ENCODE measurements around the gene SLC2A1.
"Not testable (repeated sequence)": the region's sequence is repeated elsewhere in the genome, so short reads cannot be mapped to it uniquely, and the experiment has no call there.

Gene SLC2A1

GRCh38 chr1:42899960-42900359 is 58.7 kb downstream of the SLC2A1 start:
- DNase-seq (ENCODE audit: low read depth, low spot score) = not testable (repeated sequence)

GRCh38 chr1:42891465-42892138 is 67.1 kb downstream of the SLC2A1 start:
- no peak for DNase-seq (ENCODE audit: low read depth, low spot score)

DNA sequence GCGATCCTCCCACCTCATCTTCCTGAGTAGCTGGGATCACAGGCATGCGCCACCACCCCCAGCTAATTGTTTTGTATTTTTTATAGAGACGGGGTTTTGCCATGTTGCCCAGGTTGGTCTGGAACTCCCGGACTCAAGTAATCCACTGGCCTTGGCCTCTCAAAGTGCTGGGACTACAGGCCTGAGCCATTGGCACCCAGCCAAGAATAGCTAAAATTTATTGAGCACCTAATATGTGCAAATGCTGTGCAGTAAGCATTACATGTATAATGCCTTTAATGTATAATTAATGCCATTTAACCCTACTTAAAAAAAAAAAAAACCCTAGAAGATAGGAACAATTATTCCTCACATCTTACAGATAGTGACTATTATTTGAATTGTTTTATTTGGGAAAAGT is 69.4 kb downstream of the SLC2A1 start:
- no peak for DNase-seq (ENCODE audit: low read depth, low spot score)

DNA sequence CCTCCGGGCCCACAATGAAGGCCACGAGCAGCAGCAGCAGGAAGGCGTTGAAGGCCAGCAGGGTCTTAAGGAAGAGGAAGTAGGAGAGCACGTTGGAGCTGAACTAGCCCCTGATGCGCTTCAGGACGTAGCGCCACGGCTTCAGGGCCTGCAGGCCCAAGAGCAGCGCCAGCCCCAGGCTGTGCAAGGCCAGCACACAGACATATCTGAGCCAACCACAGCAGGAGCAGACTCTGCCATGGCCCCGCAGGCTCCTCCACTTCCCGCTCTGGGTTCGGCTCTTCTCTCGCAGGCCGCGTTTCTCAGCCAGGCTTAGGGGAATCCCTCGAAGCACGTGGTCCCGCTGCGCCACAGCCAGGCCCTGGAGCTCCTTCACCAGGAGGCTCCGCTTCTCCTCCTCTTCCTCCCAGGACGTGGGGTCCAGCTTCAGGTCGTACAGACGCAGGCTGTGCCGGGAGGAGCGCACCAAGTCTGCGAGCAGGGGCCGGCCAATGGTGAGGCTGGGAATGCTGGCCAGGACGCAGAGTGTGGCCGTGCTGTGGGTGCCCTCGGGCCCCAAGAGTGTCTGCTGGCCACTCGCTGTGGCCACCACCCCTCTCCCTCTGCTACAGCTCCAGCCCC is 70.5 kb downstream of the SLC2A1 start:
- DNase-seq (ENCODE audit: low read depth, low spot score) = no peak

DNA sequence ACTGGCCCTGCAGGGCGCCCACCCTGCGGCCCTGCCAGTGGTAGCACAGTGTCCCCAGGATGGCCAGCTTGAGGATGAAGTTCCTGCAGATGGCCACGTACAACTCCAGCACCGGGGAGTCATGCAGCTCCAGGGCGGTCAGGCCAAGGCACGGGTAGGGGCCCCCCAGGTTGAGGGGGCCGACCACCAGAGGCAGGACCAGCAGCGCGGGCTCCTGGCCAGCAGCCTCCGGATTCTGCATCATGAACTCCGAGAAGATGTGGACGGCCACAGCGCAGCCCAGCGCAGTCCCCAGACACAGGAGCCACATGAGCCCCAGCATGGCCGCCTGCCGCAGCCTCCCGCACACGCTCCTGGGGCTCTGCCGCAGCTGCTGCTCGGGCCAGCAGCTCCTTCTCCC is 71.3 kb downstream of the SLC2A1 start:
- DNase-seq (ENCODE audit: low read depth, low spot score) = no peak

DNA sequence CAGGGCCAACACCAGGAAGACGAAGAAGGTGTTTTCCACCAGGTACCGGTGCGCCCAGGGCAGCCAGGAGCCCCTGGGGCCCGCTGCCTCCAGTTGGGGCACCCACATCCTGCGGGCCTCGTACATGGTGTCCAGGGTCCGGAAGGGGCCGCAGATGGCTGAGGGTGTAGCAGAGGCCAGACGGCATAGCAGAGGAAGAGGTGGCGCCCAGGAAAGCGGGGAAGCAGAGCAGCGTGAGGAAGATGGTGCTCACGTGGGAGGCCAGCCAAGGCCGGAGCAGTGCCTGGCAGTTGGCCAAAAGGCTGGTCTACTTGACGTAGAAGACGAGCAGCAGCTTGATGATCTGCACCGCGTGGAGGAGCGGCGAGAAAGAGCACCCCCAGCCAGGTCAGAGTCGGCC is 71.9 kb downstream of the SLC2A1 start:
- DNase-seq (ENCODE audit: low read depth, low spot score) = no peak

DNA sequence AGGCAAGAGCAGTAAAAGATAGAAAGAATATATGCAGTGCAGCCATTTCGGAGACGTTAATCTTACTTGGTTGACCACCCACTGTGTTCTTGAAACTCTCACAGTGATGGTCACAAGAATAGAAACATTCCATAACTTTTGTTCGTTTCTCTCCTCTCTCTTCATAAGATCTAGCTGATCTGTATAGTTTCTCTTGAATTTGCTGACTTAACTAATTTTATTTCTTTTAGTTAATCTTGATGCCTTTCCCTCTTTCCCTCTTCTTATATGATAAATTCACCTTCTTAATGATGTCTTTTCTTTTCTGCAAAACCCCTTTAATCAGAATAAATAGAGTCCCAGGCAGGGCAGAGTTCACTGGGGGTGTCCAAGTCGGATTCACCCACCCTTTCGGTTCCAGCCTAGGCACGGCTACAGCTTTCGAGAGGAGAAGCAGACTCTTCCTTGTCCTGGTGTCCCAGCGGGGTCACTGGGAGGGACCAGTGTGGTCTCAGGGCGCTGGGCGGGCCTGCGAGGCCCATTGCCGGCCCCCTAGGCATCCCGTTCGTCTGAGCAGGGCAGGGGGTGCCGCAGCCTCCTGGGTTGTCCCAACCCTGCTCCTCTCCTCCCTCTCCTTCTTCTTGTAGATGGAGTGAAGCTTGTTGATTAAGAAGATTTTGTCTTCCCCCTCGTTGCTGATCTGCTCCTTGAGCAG is 72.5 kb downstream of the SLC2A1 start:
- no peak for DNase-seq (ENCODE audit: low read depth, low spot score)

DNA sequence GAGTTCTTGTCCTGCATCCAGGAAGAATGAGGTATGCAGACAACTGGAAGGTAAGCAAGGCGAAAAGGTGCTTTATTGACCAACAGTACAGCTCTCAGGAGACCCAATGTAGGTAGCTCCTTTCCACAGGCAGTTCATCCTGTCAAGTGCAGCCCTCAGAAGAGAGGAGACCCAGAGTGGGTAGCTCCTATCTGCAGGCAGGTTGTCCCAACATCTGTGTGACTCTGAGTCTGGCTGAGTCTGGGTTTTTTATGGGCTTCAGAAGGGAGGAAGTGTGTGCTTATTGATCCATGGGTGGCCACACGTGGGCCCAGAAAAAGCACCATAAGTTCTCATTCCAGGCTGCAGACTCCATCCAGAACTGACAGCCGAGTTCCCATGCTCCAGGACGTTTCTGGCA is 78.3 kb downstream of the SLC2A1 start:
- no peak for DNase-seq (ENCODE audit: low read depth, low spot score)

- DNase-seq (ENCODE audit: low read depth, low spot score) = no peak
These were observed 81.3 kb downstream of the SLC2A1 start for GRCh38 chr1:42877380-42877779.

DNA sequence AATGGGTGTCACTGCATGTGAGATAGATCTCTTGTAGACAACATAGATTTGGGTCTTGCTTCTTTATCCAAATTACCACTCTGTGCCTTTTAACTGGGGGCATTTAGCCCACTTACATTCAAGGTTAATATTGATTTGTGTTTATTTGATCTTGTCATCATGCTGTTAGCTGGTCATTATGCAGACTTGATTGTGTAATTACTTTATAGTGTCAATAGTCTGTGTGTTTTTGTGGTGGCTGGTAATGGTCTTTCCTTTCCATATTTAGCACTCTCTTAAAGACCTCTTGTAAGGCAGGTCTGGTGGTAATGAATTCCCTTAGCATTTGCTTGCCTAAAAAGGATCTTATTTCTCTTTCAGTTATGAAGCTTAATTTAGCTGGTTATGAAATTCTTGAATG is 82.7 kb downstream of the SLC2A1 start:
- no peak for DNase-seq (ENCODE audit: low read depth, low spot score)
